HG03432 (cell line): ENCODE data around the gene MARCHF9.

Experiments
- ATAC-seq: cut with Tn5 transposase; IDR thresholded peaks from one replicate; pipeline ENCODE4 v1.9.1; 2021; ENCODE audit warnings: mild to moderate bottlenecking, moderate library complexity; ENCODE audit not compliant: unreplicated experiment

Gene MARCHF9

DNA sequence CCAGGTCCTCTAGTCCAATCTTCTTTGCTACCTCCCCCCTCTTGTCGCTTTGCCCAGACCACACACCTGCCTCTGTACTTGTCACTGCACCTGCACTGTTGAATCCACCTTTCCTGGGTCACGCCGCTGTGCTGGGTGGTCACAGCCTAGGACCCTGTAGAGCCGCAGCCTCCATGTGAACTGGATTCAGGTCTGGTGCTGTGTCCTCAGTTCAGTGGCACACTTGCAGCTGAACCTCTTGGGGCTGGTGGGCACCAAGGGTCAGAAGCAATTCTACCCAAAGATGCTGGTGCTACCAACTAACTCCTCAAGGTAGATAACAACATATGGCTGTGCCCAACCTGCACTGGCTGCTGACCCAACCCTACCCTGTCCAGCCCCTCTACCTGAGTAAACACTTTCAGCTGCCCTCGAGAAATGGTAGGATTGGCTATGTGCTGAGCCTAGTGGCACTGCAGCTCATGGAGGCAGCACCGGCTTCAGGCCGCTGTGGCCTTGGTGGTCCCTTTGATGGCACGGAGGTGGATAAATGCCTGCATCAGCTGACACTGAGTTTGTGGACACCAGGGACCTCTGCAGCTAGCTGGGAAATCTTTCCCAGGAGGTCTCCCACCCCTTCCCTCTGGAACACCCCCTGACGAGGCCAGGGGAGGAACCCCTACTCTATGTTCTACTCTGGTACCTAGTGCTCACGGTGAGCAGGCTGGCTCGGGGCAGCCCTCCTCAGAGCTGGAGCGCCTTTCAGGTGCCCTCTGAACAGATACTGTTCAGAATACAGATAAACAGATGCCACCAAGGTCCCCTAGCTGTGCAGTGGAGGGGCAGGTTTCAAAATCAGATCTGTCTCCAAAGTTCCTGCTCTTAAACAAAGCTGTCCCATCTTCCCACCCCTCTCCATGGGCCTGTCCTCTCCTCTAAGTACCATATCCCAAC is 30.6 kb upstream of the MARCHF9 start:
- no peak for ATAC-seq

DNA sequence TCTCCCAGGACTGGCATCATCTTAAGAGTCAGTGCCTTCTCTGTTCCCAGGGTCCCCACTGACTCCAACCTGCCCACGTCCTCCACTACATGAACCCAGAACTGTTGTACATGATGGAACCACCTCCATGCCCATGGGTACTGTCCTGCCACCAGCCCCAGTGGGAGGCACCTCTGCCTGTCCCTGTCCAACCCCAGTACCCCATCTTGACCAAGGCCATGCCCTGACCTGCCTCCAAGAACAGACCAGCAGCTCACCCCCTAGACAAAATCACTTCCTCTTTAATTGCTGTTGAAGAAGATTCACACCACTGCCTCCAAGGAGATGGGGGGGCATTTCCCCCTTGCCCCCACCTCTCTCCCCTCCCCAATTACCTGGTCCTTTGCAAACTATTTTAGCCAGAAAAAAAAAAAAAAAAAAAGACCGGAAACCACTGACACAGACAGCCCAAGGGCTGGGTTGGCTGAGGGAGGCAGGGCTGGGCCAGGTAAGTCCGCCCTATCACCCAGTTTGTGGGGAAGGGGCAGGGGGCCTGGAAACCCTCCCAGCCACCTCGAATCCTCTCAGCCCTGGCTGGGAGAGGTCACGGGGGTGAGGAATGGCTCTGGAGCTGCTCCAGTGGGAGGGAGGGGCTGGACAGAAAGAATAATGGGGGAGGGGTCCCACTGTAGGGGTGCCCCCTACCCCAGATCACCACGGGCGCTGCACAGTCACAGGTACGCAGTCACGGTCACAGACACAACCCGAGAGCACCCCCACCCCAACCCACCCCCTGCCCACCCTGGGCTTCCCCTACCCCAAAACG is 29.8 kb upstream of the MARCHF9 start:
- no peak for ATAC-seq

DNA sequence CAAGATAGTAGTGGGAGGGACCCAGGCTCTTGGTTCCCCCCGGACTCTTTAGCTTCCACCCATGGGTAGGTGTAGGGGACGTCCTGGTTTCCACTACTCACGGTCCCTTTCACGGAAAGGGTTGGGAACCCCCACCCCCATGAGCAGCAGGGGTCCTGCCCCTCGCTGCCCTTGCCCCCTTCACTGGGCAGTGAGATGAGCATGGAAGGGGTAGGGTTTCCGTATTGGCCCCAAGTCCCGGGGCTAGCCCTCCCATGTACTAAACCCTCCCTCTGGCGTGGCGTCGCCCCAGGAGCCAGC is 29.1 kb upstream of the MARCHF9 start:
- no peak for ATAC-seq

DNA sequence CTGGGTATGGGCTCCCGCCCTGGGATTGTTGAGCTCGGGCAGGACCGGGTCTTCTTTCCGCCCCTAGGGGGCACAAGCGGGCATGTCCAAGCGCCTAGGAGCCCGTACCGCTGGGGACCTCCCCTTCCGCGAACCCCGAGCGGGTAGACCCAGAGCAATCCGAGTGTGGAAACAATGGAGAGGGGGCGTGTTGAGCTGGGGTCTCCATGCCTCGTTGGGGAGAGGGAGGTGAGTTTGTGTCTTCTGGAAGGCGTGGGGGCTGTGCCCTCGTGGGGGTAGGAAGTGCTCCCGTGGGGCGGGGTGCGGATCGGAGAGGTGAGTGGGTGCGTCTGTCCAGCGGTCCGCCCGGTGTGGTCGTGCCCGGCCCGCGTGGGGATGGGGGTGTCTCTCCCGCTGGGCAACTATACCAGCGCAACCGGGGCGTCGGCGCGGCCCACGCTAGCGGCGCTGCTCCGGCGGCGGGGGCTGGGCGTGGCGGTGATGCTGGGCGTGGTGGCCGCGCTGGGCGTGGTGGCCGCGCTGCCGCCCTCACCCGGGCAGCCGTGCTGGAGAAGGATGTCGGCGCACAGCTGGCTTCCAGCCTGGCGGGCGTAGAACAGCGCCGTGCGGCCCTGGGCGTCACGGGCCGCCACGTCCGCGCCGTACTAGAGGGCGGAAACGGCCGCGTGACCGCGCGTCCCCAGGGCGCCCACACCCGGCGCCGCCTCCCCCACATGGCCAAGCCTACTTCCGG is 28.6 kb upstream of the MARCHF9 start:
- no peak for ATAC-seq

DNA sequence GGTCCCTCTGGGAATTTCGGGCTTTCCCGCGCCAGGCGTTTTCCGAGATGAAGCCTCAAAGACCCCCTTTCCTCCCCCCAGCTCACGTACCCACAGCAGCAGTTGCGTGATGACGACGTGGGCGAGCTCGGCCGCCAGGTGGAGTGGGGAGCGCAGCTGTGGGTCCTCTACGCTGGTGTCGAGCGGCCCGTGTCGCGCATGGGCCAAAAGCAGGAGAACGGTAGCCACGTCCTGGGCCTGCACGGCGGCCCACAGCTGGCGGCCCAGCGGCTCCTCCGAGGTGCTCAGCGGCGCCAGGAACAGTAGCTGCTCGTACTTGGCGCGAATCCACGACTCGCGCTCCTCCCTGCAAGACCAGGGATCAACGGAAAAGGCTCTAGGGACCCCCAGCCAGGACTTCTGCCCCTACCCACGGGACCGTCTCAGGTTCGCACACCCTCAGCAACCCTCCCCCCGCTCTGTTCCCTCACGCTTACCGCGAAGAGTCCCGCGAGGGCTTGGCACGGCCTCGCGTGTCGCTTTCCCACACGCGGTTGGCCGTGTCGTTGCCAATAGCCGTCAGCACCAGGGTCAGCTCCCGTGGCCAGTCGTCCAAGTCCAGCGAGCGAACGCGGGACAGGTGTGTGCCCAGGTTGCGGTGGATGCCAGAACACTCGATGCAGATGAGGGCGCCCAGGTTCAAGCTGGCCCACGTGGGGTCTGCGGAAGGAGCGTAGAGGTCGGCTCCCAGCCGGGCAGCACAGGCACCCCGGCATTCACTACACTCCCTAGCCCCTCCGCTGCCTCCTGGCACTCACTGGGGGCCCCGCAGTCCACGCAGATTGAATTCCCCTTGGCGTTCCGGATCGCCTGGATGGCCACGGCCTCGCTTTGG is 27.8 kb upstream of the MARCHF9 start:
- no peak for ATAC-seq

DNA sequence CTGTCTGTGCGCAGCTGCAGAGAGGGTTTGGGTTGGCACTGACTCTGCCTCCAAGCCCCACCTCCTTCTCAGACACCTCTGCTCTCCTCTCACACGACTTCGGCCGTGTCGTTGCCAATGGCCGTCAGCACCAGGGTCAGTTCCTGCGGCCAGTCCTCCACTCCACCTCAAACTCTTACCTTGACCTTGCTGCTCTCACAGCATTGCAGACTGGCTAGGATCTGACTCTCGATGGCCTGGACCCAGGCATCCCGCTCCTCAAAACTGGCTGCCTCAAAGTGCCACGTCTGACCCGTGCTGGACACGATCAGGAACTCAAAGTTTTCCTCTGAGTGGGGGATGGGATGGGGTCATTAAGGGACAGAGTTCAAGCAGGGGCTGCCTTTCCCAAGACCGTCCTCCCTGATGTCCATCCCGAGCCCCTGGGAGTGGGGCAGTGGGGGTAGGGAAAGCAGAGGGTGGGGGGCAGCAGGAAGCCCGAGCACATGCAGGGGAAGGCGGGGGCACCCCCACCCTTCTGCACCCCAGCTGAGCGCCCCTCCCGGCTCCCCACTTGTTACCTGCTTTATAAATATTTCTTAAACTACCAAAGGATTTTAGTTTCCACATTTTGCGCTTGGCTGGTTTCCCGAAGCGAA is 27.0 kb upstream of the MARCHF9 start:
- ATAC-seq: no peak

DNA sequence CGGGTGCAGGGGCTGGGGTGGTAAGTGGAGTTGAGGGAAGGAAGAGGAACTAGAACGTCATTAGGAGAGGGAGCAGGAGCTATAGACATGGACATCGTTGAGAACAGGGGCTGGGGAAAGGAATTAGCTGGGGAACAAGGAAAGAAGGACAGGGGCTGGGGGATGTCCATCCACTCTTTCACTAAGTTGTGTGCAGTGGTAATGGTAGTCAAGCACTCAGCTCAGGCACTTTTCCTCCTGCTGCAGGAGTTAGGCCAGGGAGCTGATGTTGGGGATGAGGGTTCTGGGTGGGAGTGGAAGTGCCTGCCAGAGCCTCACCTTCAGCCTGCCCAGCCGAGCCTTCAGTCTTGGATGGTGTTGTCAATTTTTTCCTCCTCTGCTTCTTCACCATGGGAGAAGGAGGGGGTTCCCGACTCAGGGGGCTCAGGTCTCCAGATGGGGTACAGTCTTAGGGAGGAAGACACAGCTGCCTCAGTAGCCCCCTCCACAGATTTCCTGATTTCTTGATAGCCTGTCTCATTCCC is 25.5 kb upstream of the MARCHF9 start:
- ATAC-seq: no peak

DNA sequence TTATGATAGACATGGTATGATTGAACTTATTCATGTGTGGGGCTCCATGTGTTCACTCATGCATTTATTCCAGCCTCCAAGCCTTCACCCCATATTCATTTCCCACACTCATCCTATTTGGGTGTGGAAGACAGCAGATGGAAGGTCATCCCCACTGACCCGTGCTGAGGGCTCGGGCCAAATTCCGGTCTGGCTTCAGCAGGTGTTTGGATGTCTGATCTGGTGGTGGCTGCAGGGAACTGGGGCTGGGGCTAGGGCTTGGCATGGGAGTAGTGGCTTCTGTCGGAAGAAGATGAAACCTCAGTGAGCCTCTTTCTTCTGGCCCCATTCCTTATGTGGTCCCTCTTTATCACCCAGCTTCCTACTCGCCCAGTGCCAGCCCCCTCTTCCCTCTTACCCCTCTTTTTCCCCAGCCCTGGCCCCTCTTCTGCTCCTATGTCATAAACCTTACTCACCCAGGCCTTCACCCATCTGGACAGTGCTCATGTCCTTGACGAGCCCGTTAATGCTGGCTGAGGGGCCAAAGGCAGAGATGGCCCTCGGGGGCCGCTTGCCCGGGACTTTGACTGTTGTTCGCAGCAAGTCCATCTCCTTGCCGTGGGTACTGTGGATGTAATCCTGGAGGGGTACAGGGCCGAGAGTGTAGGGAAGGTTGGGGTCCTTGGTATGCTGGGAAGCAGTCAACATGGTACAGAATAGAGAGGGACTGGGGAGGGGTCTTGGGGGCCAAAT is 24.4 kb upstream of the MARCHF9 start:
- no peak for ATAC-seq

DNA sequence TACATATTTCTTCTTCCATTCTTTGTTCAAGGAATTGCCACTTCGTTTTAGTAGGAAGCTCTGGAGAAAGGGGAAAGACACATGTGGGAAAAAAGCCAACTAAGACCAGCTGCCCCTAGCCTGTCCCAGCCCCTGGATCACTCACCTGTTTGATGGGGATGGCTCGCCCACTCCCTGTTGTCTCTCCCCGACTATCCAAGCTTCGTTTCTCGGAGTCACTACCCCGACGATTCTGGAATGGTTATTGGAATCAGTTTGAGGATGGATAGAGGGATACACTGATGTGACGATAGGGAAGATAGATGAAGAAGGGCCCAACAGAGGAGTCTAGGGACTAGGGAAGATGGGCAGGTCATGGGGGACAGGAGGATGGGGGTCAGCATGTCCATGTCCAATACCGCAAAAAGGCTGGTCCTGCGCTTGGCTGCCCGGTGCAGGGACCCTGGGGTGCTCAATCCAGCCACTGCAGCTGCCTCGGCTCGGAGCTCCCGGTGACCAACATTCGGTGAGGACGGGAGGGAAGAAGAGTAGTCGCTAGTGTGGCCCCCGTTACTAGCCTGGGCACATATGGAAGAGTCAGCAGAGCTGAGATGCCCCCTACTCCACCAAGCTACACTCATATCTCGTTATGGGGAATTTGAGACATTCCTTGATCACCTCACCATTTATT is 23.4 kb upstream of the MARCHF9 start:
- no peak for ATAC-seq

DNA sequence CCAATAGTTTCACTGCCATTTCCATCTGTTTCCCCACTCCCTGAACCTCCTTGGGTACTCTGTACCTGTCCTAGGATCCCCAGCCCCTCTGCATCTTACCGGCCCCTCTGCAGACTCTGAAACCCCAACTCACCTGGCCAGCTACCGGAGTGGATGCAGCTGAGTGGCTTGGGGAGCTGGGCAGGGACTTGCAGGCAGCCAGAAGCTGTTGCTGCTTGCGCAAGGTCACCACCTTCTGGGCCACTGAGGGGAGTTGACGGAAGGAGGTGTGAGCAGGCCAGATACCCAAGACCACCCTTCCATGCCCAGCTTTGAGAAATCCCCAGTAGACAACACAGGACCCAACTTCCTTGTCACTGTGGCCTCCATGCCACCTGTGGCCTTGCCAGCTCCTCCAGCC is 22.6 kb upstream of the MARCHF9 start:
- ATAC-seq: no peak

DNA sequence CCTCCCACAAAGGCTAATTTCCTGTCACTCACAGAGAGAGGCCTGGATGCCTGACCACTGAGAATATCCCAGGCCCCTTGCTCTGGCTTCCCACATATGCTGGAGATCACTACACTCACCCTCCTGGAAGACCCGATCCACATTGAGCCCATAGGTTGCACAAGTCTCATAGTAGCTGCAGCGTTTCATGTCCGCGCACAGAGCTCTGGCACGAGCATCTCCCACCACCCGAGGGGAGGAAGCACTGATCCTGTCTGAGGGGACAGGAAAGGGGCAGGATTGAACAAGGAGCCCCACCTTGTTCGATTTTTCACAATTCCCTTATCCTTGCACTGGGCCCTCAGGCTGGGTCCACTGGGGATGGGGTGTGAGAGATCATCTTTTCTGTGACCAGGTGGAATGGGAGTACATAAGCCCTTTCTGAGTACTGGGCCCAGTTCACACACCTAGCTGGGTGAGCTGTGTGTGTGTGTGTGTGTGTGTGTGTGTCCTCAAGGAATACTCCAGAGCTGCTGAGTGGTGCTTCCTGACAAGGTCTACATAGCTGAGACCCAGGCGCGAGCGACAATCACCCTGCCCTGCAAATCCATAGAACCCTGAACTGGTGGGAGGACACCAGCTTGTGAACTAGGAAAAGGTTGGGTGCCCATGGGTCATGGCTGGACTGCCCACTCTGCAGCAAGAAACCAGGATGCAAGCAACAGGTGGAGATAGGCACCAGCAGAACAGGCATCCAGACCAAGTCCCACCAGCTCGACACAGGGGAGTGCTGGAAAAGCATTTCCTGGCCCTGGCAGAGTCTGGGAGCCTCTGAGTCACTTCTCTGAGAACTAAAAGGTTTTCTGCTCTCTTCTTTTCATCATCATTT is 21.9 kb upstream of the MARCHF9 start:
- ATAC-seq: no peak

DNA sequence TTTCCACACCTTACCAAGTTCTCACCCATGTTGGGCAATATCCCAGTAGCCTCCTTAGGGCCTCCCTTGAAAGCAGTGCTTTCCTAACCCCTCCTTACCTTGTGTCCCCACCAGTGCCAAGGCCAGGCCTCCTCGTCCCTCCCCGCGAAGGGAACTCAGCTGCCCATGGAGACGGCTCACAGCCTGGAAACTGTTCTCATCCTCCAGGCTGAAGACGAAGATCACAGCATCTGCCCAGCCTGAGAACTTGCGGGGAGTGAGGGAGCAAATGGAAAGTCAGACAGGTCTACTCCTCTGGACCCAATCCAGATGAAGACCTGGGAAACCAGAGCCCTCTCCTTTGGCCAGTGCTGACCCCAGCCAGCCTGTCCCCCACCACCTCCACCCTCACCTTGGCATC is 21.0 kb upstream of the MARCHF9 start:
- ATAC-seq: no peak

DNA sequence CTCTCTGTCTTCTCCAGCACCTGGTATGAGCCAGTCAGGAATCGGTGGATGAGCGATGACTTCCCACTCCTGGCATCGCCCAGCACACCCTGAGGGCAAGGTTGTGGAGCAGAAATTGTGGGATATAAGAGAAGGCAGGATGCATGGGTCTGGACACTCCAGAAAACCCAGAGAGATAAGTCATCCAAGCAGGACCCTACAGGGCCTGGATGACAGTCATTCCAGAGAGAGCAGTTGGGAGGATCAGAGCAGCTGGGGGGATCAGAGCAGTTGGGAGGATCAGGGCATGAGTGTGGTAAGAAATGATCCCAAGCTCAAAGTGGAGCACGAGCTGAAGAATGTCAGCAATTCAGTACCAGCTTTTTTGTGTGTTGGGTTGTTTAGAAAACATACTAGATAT is 20.3 kb upstream of the MARCHF9 start:
- no peak for ATAC-seq

DNA sequence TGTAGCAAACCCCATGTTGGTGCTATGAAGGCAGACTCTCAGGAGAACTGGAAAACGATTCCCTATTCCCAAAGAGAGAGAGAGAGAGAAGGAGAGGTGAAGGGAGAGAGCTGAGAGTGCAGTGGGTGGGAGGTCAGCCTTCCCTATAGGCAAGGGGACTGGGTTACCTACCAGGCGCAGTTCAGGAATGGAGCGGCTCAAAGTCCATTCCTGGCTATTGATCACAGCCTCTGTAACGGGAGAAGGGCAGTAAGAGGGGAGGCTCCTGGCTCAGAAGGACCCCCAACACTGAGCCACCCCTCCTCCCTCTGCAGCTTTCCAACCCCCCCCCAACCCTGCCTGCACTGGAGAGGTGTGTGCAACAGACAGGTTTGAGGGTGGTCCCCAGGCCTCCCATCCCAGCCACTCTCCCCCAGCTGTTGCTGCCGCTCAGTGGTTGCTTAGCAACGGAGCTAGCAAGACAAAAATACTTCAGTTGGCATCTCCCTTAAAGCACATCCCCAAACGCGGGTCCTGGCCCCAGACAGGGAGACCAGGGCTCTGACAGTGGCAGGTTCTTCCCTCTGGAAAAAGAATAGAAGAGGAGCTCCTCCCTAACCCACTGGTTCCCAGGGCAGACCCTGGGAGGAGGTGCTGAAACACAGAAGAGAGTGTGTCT is 19.6 kb upstream of the MARCHF9 start:
- no peak for ATAC-seq

DNA sequence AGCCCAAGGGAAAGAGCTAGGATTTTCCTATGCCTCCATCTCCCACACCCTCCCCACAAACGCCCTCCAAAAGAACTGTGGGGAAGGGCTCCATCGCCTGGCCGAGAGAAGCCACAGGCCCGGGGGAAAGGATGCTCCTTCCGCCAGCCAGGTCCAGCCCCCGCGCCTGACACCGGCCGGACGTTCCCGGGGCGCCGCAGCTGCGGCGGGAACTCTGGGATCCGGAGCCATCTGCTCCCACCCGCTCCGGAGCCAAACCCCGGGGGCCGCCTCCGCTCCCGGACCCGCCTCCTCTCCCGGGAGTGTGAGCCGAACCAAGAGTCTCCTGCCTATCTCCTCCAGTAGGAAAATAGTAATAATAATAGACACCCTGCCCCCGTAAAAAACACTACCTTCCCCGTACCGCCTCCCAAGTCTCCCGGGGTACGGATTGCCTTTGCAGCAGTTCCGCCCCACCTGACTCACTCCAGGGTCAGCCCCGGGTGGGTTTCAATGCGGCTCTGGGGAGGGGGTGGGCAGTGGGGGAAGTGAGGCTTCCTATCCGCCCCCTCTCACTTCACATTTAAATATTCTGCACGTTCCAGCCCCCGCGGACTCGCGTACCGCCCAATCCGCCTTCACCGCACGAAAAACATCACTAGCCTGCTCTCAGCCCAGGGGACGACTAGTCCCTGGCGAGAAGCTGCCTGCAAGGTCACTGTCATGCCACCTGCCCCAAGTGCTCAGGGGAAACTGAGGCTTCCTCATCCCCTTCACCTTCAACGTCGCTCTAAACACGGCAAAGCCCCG is 18.8 kb upstream of the MARCHF9 start:
- no peak for ATAC-seq

DNA sequence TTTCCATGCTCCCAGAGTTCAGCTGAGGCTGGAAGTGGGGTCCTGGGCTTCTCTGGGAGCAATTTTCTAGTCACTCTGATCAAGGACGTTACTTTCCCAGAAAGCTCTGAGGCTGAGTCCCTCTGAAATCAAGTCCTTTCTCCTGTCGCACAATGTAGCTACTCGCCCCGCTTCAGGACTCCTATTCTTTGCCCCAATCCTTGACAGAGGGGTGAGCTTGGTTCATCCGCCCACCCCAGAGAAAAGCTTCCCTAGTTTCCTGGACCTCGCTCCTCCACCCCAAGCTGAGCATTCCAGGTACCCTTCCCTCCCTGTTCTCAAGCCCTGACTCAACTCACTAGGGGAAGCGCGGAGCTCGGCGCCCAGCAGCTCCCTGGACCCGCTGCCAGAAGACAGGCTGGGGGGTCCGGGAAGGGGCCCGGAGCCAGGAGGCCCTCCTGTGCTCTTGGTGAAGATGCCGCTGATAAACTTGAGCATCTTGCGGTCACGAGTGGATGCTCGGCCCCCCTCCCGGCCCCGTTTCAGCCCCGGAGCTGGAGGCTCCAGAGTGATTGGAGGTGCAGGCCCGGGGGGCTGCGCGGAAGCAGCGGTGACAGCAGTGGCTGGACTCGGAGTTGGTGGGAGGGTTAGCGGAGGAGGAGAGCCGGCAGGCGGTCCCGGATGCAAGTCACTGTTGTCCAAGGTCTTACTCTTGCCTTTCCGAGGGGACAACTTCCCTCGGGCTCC is 18.0 kb upstream of the MARCHF9 start:
- no peak for ATAC-seq
